Liver (tissue), 9 donors: ENCODE data around the gene TBC1D5. TPM values are rescaled to one million over a fixed set of nuclear protein-coding genes. Genes with fewer than 3 reads are reported as not detected.

Experiments
- DNase-seq: peaks from one replicate; pipeline ENCODE4 v3.0.0-alpha.2; 2017; ENCODE audit warnings: low spot score
- H3K27ac ChIP-seq, 2 donors: one replicate each; pipeline ENCODE4 v1.7.0; 2013; ENCODE audit warnings: inconsistent platforms in 2 of 2, low read length in 2 of 2, control low read depth in 1 of 2, low read depth in 1 of 2, mild to moderate bottlenecking in 1 of 2
- H3K27me3 ChIP-seq, 4 donors: one replicate each; pipeline versions ENCODE4 v1.6.1 to v1.7.0; 2013; ENCODE audit warnings: low read length in 3 of 4, inconsistent platforms in 1 of 4, mild to moderate bottlenecking in 1 of 4, moderate library complexity in 1 of 4; ENCODE audit not compliant: control insufficient read depth in 4 of 4, insufficient read depth in 4 of 4
- H3K36me3 ChIP-seq, 4 donors: one replicate each; pipeline versions ENCODE4 v1.6.1 to v1.7.0; 2013; ENCODE audit warnings: low read length in 3 of 4, mild to moderate bottlenecking in 3 of 4, low read depth in 1 of 4, moderate library complexity in 1 of 4; ENCODE audit not compliant: control insufficient read depth in 4 of 4, insufficient read depth in 3 of 4
- H3K4me1 ChIP-seq, 4 donors: one replicate each; pipeline versions ENCODE4 v1.6.1 to v1.7.0; 2013; ENCODE audit warnings: low read length in 3 of 4, mild to moderate bottlenecking in 3 of 4, moderate library complexity in 1 of 4; ENCODE audit not compliant: control insufficient read depth in 4 of 4, insufficient read depth in 4 of 4
- H3K4me3 ChIP-seq, 3 donors: one replicate each; pipeline versions ENCODE4 v1.6.1 to v1.7.0; 2013; ENCODE audit warnings: low read length in 3 of 3, control low read depth in 1 of 3, low read depth in 1 of 3, mild to moderate bottlenecking in 1 of 3
- H3K9ac ChIP-seq, 2 donors: one replicate each; pipeline ENCODE4 v1.7.0; 2013; ENCODE audit warnings: low read length in 2 of 2, mild to moderate bottlenecking in 2 of 2, moderate library complexity in 2 of 2, control low read depth in 1 of 2, low read depth in 1 of 2
- H3K9me3 ChIP-seq, 4 donors: one replicate each; pipeline versions ENCODE4 v1.6.1 to v1.7.0; 2013; ENCODE audit warnings: low read length in 3 of 4; ENCODE audit not compliant: control insufficient read depth in 4 of 4
- EGR1 ChIP-seq, 2 donors: IDR thresholded peaks; 2 replicates each; pipeline ENCODE4 v1.6.1; 2016 to 2018; ENCODE audit warnings: antibody characterized with exemption in 2 of 2, low read depth in 2 of 2
- FOXA1 ChIP-seq: IDR thresholded peaks from 2 replicates; pipeline ENCODE4 v1.6.1; 2016; ENCODE audit warnings: antibody characterized with exemption
- FOXA2 ChIP-seq: IDR thresholded peaks from 2 replicates; pipeline ENCODE4 v1.6.1; 2016; ENCODE audit warnings: antibody characterized with exemption
- GABPA ChIP-seq, 2 donors: IDR thresholded peaks in 1 of 2; conservative IDR thresholded peaks in 1 of 2; 2 replicates each; pipeline ENCODE4 v1.6.1; 2016; ENCODE audit warnings: antibody characterized with exemption in 2 of 2, mild to moderate bottlenecking in 1 of 2, moderate library complexity in 1 of 2
- HNF4A ChIP-seq, 2 donors: conservative IDR thresholded peaks; 2 replicates each; pipeline ENCODE4 v1.6.1; 2016; ENCODE audit warnings: antibody characterized with exemption in 2 of 2, mild to moderate bottlenecking in 2 of 2
- HNF4G ChIP-seq: IDR thresholded peaks from 2 replicates; pipeline ENCODE4 v1.6.1; 2016; ENCODE audit warnings: antibody characterized with exemption
- JUND ChIP-seq, 2 donors: IDR thresholded peaks; 2 replicates each; pipeline ENCODE4 v1.6.1; 2016; ENCODE audit warnings: antibody characterized with exemption in 2 of 2
- NR2F2 ChIP-seq: IDR thresholded peaks from 2 replicates; pipeline ENCODE4 v1.6.1; 2016; ENCODE audit warnings: antibody characterized with exemption
- RAD21 ChIP-seq, 2 donors: IDR thresholded peaks; 2 replicates each; pipeline ENCODE4 v1.6.1; 2016; ENCODE audit warnings: antibody characterized with exemption in 2 of 2, mild to moderate bottlenecking in 2 of 2
- RXRA ChIP-seq, 2 donors: IDR thresholded peaks; 2 replicates each; pipeline ENCODE4 v1.6.1; 2017 to 2018; ENCODE audit warnings: antibody characterized with exemption in 2 of 2, mild to moderate bottlenecking in 1 of 2
- SP1 ChIP-seq: IDR thresholded peaks from 2 replicates; pipeline ENCODE4 v1.6.1; 2018; ENCODE audit warnings: antibody characterized with exemption, mild to moderate bottlenecking
- TAF1 ChIP-seq: conservative IDR thresholded peaks from 2 replicates; pipeline ENCODE4 v1.6.1; 2016; ENCODE audit warnings: antibody characterized with exemption, mild to moderate bottlenecking
- YY1 ChIP-seq: IDR thresholded peaks from 2 replicates; pipeline ENCODE4 v1.6.1; 2016; ENCODE audit warnings: antibody characterized with exemption, mild to moderate bottlenecking
- WGBS: extraction: QIAGEN DNeasy Blood & Tissue Kit; methylation state at CpG from one replicate; pipeline ENCODE4 v1.1.7; 2013; 5-methylcytosine and 5-hydroxymethylcytosine counted together
- polyA plus RNA-seq, 2 donors: library from polyadenylated mRNA; stranded (reverse) in 1 of 2; unstranded in 1 of 2; fragments of 200-250 nt in 1 of 2; fragments of >200 nt in 1 of 2; fragmentation: Nextera tagmentation in 1 of 2; extraction: Ambion mirVana in 1 of 2; gene quantifications; one replicate each; pipeline versions ENCODE4 v1.2.1 to v1.2.3, GENCODE V29; 2013 to 2015
- total RNA-seq, 2 donors: library from RNA; depleted of rRNA; stranded (reverse); fragments of >200 nt; gene quantifications; one replicate each; pipeline ENCODE4 v1.2.3, GENCODE V29; 2014
- TF ChIP-seq, protein P1 (sequence below): fragments of 150-350 bp; IDR thresholded peaks from 2 replicates; pipeline ENCODE4 v1.5.1; 2017; ENCODE audit warnings: improper control_type of control experiment, low read depth, low read length; ENCODE audit not compliant: missing input control
- TF ChIP-seq, protein P2 (sequence below): IDR thresholded peaks from 2 replicates; pipeline ENCODE4 v1.6.1; 2016; ENCODE audit warnings: antibody characterized with exemption, mild to moderate bottlenecking
- TF ChIP-seq, protein P3 (sequence below): IDR thresholded peaks from 2 replicates; pipeline ENCODE4 v1.6.1; 2016; ENCODE audit warnings: antibody characterized with exemption
- TF ChIP-seq, protein P4 (sequence below): IDR thresholded peaks from 2 replicates; pipeline ENCODE4 v1.6.1; 2016; ENCODE audit warnings: antibody characterized with exemption
- TF ChIP-seq, protein P5 (sequence below): IDR thresholded peaks from 2 replicates; pipeline ENCODE4 v1.6.1; 2016; ENCODE audit warnings: antibody characterized with exemption
- donor health status: healthy.
- donor health status: healthy.
- donor health status: healthy.
- donor health status: healthy.
- donor health status: healthy.

Gene TBC1D5
- total and polyA plus RNA-seq, 4 donors: 9.1 to 45.6 (median 25.6) TPM

DNA sequence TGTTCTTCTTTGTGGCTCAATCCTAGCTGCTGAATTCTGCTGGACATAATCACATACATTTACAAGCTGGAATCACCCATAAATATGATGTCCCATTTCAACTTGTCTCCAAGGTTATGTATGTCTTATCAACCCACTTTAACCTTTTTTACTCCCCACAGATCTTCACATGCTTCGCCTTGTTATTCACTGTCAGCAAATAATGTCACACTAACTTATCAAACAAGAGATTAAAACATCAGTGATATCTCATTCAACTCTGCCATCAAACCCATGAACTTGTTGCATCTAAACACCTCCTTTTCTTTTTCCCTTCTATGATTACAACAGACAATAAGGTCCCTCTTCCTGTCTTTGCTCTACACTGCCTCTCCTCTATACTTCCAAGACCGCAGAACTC is 240.7 kb downstream of the TBC1D5 start (continued):
- TF ChIP-seq, protein P1, sequence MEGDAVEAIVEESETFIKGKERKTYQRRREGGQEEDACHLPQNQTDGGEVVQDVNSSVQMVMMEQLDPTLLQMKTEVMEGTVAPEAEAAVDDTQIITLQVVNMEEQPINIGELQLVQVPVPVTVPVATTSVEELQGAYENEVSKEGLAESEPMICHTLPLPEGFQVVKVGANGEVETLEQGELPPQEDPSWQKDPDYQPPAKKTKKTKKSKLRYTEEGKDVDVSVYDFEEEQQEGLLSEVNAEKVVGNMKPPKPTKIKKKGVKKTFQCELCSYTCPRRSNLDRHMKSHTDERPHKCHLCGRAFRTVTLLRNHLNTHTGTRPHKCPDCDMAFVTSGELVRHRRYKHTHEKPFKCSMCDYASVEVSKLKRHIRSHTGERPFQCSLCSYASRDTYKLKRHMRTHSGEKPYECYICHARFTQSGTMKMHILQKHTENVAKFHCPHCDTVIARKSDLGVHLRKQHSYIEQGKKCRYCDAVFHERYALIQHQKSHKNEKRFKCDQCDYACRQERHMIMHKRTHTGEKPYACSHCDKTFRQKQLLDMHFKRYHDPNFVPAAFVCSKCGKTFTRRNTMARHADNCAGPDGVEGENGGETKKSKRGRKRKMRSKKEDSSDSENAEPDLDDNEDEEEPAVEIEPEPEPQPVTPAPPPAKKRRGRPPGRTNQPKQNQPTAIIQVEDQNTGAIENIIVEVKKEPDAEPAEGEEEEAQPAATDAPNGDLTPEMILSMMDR: no peak
- no peak for TF ChIP-seq RAD21 (IDR thresholded peaks at IDR 0.05)

DNA sequence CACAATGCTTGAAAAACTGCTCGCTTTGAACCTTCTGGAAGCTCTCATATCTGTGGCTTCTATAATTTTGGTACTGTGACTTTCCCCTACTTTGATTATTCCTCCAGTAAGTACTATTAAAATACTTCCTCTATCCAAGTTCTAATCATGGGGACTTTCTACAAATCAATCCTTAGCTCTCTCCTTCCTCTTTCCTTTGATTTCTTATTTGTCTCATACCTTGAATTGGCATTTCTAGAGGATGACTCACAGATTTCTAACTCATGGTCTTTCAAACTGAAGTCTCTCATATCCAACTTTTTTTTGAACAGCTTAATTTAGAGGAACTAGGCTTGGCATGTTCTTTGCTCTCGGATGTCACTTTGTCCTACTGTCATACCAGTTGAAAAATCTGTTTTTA is 241.8 kb downstream of the TBC1D5 start:
- no peak overlapping the region for H3K27ac ChIP-seq
- H3K4me3 ChIP-seq: no peak overlapping the region
- DNase-seq: no peak
- no peak for TF ChIP-seq EGR1 (IDR thresholded peaks at IDR 0.05; ENCODE audit: low read depth in 2 of 2)
- TF ChIP-seq RXRA (IDR thresholded peaks at IDR 0.05): no peak
- TF ChIP-seq, protein P2, sequence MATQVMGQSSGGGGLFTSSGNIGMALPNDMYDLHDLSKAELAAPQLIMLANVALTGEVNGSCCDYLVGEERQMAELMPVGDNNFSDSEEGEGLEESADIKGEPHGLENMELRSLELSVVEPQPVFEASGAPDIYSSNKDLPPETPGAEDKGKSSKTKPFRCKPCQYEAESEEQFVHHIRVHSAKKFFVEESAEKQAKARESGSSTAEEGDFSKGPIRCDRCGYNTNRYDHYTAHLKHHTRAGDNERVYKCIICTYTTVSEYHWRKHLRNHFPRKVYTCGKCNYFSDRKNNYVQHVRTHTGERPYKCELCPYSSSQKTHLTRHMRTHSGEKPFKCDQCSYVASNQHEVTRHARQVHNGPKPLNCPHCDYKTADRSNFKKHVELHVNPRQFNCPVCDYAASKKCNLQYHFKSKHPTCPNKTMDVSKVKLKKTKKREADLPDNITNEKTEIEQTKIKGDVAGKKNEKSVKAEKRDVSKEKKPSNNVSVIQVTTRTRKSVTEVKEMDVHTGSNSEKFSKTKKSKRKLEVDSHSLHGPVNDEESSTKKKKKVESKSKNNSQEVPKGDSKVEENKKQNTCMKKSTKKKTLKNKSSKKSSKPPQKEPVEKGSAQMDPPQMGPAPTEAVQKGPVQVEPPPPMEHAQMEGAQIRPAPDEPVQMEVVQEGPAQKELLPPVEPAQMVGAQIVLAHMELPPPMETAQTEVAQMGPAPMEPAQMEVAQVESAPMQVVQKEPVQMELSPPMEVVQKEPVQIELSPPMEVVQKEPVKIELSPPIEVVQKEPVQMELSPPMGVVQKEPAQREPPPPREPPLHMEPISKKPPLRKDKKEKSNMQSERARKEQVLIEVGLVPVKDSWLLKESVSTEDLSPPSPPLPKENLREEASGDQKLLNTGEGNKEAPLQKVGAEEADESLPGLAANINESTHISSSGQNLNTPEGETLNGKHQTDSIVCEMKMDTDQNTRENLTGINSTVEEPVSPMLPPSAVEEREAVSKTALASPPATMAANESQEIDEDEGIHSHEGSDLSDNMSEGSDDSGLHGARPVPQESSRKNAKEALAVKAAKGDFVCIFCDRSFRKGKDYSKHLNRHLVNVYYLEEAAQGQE: no peak
- TF ChIP-seq YY1: no peak
- no peak for TF ChIP-seq JUND (IDR thresholded peaks at IDR 0.05)
- TF ChIP-seq HNF4G: no peak
- TF ChIP-seq, protein P1: no peak
- no peak for TF ChIP-seq SP1
- TF ChIP-seq, protein P3, sequence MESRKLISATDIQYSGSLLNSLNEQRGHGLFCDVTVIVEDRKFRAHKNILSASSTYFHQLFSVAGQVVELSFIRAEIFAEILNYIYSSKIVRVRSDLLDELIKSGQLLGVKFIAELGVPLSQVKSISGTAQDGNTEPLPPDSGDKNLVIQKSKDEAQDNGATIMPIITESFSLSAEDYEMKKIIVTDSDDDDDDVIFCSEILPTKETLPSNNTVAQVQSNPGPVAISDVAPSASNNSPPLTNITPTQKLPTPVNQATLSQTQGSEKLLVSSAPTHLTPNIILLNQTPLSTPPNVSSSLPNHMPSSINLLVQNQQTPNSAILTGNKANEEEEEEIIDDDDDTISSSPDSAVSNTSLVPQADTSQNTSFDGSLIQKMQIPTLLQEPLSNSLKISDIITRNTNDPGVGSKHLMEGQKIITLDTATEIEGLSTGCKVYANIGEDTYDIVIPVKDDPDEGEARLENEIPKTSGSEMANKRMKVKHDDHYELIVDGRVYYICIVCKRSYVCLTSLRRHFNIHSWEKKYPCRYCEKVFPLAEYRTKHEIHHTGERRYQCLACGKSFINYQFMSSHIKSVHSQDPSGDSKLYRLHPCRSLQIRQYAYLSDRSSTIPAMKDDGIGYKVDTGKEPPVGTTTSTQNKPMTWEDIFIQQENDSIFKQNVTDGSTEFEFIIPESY: no peak
- no peak for TF ChIP-seq RAD21 (IDR thresholded peaks at IDR 0.05)
- no peak for TF ChIP-seq FOXA2
- no peak for TF ChIP-seq GABPA (IDR thresholded peaks at IDR 0.05 in 1 of 2, conservative IDR thresholded peaks at IDR 0.05 in 1 of 2)
- no peak for TF ChIP-seq FOXA1
- no peak for TF ChIP-seq TAF1
- TF ChIP-seq HNF4A (conservative IDR thresholded peaks at IDR 0.05): no peak
- no peak for TF ChIP-seq NR2F2
- TF ChIP-seq, protein P4, sequence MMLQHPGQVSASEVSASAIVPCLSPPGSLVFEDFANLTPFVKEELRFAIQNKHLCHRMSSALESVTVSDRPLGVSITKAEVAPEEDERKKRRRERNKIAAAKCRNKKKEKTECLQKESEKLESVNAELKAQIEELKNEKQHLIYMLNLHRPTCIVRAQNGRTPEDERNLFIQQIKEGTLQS: no peak
- TF ChIP-seq, protein P5, sequence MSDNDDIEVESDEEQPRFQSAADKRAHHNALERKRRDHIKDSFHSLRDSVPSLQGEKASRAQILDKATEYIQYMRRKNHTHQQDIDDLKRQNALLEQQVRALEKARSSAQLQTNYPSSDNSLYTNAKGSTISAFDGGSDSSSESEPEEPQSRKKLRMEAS: no peak
- no peaks in the 10 kb centered on the region for H3K4me1 ChIP-seq
- no peak overlapping the region for H3K9ac ChIP-seq
- H3K27me3 ChIP-seq: no peaks in the 10 kb centered on the region
- WGBS: 96% methylated on average over 2 of the region's 2 CpGs
- peaks cover 0 to 1% (median 0%) of the 10 kb centered on the region in 4 donors for H3K36me3 ChIP-seq
- H3K9me3 ChIP-seq: no peaks in the 10 kb centered on the region
